HCT116 (cell line): Measurements from ENCODE around the gene CEND1. TPM values are rescaled to one million over a fixed set of nuclear protein-coding genes. Genes with fewer than 3 reads are reported as not detected.

Experiments
- ATAC-seq: fragments of 200-7000 bp; cut with Tn5 transposase; 2 replicates; pipeline ENCODE4 v1.9.1; 2020; ENCODE audit warnings: mild to moderate bottlenecking, moderate library complexity
- BruUV-seq: library from RNA; stranded (reverse); fragments of 400-500 nt; replicated peaks from 2 replicates; lab custom pipeline; 2021; lab: Mats Ljungman, UMichigan
- CTCF ChIA-PET: fragments of 300-600 bp; sonication (Branson Sonifier 250); formaldehyde crosslinking; loops from one replicate; lab custom pipeline; 2021; ENCODE audit warnings: antibody characterized with exemption; lab: Charles Lee
- POLR2A ChIA-PET: fragments of 300-600, 350-600 bp; sonication (Branson Sonifier 250); formaldehyde crosslinking; loops from one replicate; lab custom pipeline; 2021; ENCODE audit warnings: antibody characterized with exemption; lab: Charles Lee
- RAD21 ChIA-PET, 2 experiments: fragments of 300-600 bp; sonication (Branson Sonifier 250); formaldehyde crosslinking; loops; one replicate each; lab custom pipeline; 2023; ENCODE audit warnings: low total read pairs in 2 of 2; ENCODE audit not compliant: uncharacterized antibody in 2 of 2, unreplicated experiment in 2 of 2, low non-redundant PET in 1 of 2; lab: Charles Lee
- DNase-seq: peaks from one replicate; pipeline ENCODE4 v3.0.0-alpha.2; 2010; ENCODE audit warnings: low read depth, low spot score
- H2AFZ ChIP-seq: fragments of 200-600 bp; shearing (Covaris generic), sonication (generic); 2 replicates; pipeline ENCODE4 v1.6.1; 2017; ENCODE audit warnings: low read depth, mixed run types, mixed read lengths, antibody characterized with exemption, low read length; ENCODE audit not compliant: poor library complexity, severe bottlenecking
- H3K27ac ChIP-seq: 2 replicates; pipeline ENCODE4 v1.5.1; 2012; ENCODE audit warnings: low read depth, low read length
- H3K27me3 ChIP-seq: fragments of 200-600 bp; sonication (generic); 2 replicates; pipeline ENCODE4 v1.6.1; 2016; ENCODE audit warnings: mixed run types, low read length, mixed read lengths; ENCODE audit not compliant: insufficient read depth
- H3K36me3 ChIP-seq, 2 experiments: fragments of 200-500 bp in 1 of 2; fragments of 200-600 bp in 1 of 2; sonication (Bioruptor generic) in 1 of 2; sonication (generic) in 1 of 2; 2 replicates each; pipeline versions ENCODE4 v1.5.1 to v1.6.1; 2014 to 2016; ENCODE audit warnings: low read length in 2 of 2, inconsistent platforms in 1 of 2, mixed read lengths in 1 of 2, mixed run types in 1 of 2; ENCODE audit not compliant: insufficient read depth in 2 of 2, control insufficient read depth in 1 of 2
- H3K4me1 ChIP-seq, 2 experiments: fragments of 200-600 bp in 1 of 2; sonication (generic) in 1 of 2; 2 replicates each; pipeline versions ENCODE4 v1.5.1 to v1.6.1; 2012 to 2017; ENCODE audit warnings: low read length in 2 of 2, inconsistent platforms in 1 of 2, mild to moderate bottlenecking in 1 of 2, mixed read lengths in 1 of 2, mixed run types in 1 of 2, moderate library complexity in 1 of 2; ENCODE audit not compliant: insufficient read depth in 2 of 2, control insufficient read depth in 1 of 2
- H3K4me2 ChIP-seq: fragments of 200-600 bp; sonication (generic); 2 replicates; pipeline ENCODE4 v1.6.1; 2017; ENCODE audit warnings: mixed run types, low read length, mixed read lengths
- H3K4me3 ChIP-seq, 2 experiments: fragments of 200-600 bp in 1 of 2; sonication (generic) in 1 of 2; replicated peaks in 1 of 2; 2 replicates each; pipeline ENCODE4 v1.5.1; 2011 to 2016; ENCODE audit warnings: low read length in 2 of 2, control low read depth in 1 of 2, low read depth in 1 of 2, mild to moderate bottlenecking in 1 of 2, mixed read lengths in 1 of 2, mixed run types in 1 of 2
- H3K79me2 ChIP-seq: fragments of 200-600 bp; sonication (generic); 2 replicates; pipeline ENCODE4 v1.6.1; 2017; ENCODE audit warnings: mild to moderate bottlenecking, mixed run types, low read length, moderate library complexity, mixed read lengths; ENCODE audit not compliant: insufficient read depth
- H3K9ac ChIP-seq: fragments of 200-600 bp; sonication (generic); 2 replicates; pipeline ENCODE4 v1.6.1; 2016; ENCODE audit warnings: low read length, mixed read lengths
- H3K9me2 ChIP-seq: fragments of 200-600 bp; sonication (generic), shearing (Covaris generic); 2 replicates; pipeline ENCODE4 v1.6.1; 2017; ENCODE audit warnings: mixed run types, mild to moderate bottlenecking, moderate library complexity; ENCODE audit not compliant: insufficient read depth
- H3K9me3 ChIP-seq, 2 experiments: fragments of 200-500 bp in 1 of 2; fragments of 200-600 bp in 1 of 2; sonication (Bioruptor generic) in 1 of 2; sonication (generic) in 1 of 2; 2 replicates each; pipeline ENCODE4 v1.6.1; 2014 to 2017; ENCODE audit warnings: low read length in 2 of 2, mixed read lengths in 2 of 2, inconsistent platforms in 1 of 2, low read depth in 1 of 2, mild to moderate bottlenecking in 1 of 2, mixed run types in 1 of 2, moderate library complexity in 1 of 2; ENCODE audit not compliant: control insufficient read depth in 1 of 2, insufficient read depth in 1 of 2
- H4K20me1 ChIP-seq: fragments of 200-600 bp; sonication (generic), shearing (Covaris generic); 2 replicates; pipeline ENCODE4 v1.6.1; 2017; ENCODE audit warnings: mixed run types, mild to moderate bottlenecking, moderate library complexity; ENCODE audit not compliant: insufficient read depth
- EGR1 ChIP-seq: IDR thresholded peaks from 2 replicates; pipeline ENCODE4 v1.6.1; 2012; ENCODE audit warnings: low read depth
- MAX ChIP-seq: IDR thresholded peaks from 2 replicates; pipeline ENCODE4 v1.6.1; 2012
- POLR2A ChIP-seq: IDR thresholded peaks from 2 replicates; pipeline ENCODE4 v1.7.0; 2011; ENCODE audit warnings: borderline replicate concordance; ENCODE audit not compliant: insufficient read depth, insufficient read length; ENCODE audit errors: extremely low read depth
- POLR2AphosphoS5 ChIP-seq: IDR thresholded peaks from 2 replicates; pipeline ENCODE4 v1.6.1; 2011; ENCODE audit warnings: mild to moderate bottlenecking, low read depth, low read length, moderate library complexity
- SIN3A ChIP-seq: IDR thresholded peaks from 2 replicates; pipeline ENCODE4 v1.6.1; 2012; ENCODE audit warnings: low read depth
- SRF ChIP-seq: IDR thresholded peaks from 2 replicates; pipeline ENCODE4 v1.6.1; 2012; ENCODE audit warnings: low read depth
- YY1 ChIP-seq: IDR thresholded peaks from 2 replicates; pipeline ENCODE4 v1.6.1; 2011; ENCODE audit warnings: low read length, low read depth, moderate library complexity, mild to moderate bottlenecking; ENCODE audit not compliant: insufficient replicate concordance; ENCODE audit errors: extremely low read depth
- ZFX ChIP-seq: fragments of 450-650 bp; IDR thresholded peaks from 2 replicates; pipeline ENCODE4 v1.6.1; 2017
- ZNF274 ChIP-seq: fragments of 200-500 bp; sonication (Bioruptor generic); IDR thresholded peaks from 2 replicates; pipeline ENCODE4 v1.6.1; 2014; ENCODE audit warnings: mild to moderate bottlenecking, low read depth, low read length, inconsistent platforms
- intact Hi-C: fragments of 100-400 bp; cut with micrococcal nuclease; formaldehyde crosslinking; loops from 2 replicates; pipeline ENCODE4 v1.10.0; 2022
- total RNA-seq: library from RNA; stranded (reverse); gene quantifications from one replicate; pipeline ENCODE4 v1.2.1, GENCODE V29; 2021; ENCODE audit not compliant: unreplicated experiment

CEND1 gene
- total RNA-seq, 1 experiment from 2014 or later: 0.27 TPM

- Histone ChIP-seq H2AFZ (no peak within 1 kb of the TSS), H3K9me2 (no peaks in the 10 kb centered on the region), H3K79me2 (peaks cover 77% of the 10 kb centered on the region), H3K27me3 (no peaks in the 10 kb centered on the region), H3K9me3 (no peaks in the 10 kb centered on the region), H3K36me3 (peaks cover 5 to 15% of the 10 kb centered on the region in 2 experiments; a peak in 2 of 4 replicates), H3K4me2 (peak within 1 kb of the TSS; percentile 93), H3K27ac (peak within 1 kb of the TSS; percentile 95), H4K20me1 (no peaks in the 10 kb centered on the region), H3K9ac (peak within 1 kb of the TSS; percentile 99), H3K4me3 (peak within 1 kb of the TSS; percentile 89 to 90), H3K4me1 (peaks cover 17 to 38% of the 10 kb centered on the region in 2 experiments)
- TF ChIP-seq ZNF274 (no peak), POLR2A (peak; percentile 97), POLR2AphosphoS5 (peak; percentile 97), EGR1 (peak; percentile 32; the same call in 1 of the 2 replicates), MAX (peak; percentile 55), SIN3A (0 out of 2 replicates have a peak, but pooled peaks have one; percentile 11), YY1 (peak; percentile 85), SRF (no peak), ZFX (peak; percentile 75; the same call in 1 of the 2 replicates)
- peak; percentile 79 for ATAC-seq
- POLR2A ChIA-PET: interaction anchor here (0.9 kb wide), 1 partner anchor 13 kb away, joined by 8 read pairs; the partner anchor contains the start of gene CEND1
- BruUV-seq: TSS peak; percentile 44
- DNase-seq: peak; percentile 46
- CTCF ChIA-PET: no interaction called here
- RAD21 ChIA-PET: no interaction called here
- intact Hi-C loops: no loop called here
Measured at GRCh38 chr11:777288-778255, 12.3 kb downstream of the CEND1 start, which contains the start of gene GATD1. Gene GATD1, minus strand, starts transcription at chr11:777487. Its CDS starts 25 bp downstream, at chr11:777462.
